ENCODE results near the gene HLA-DPB1.

HLA-DPB1 gene

GRCh38 chr6:33075568-33076405 lies at the start of gene HLA-DPB1:
TSS of gene HLA-DPB1 (plus strand) at chr6:33075990. CDS start at chr6:33076042, 52 bp downstream.
- peaks cover 40% of the 10 kb centered on the region for H3K4me1 Mint-ChIP-seq (ENCODE audit: low read depth)
- no peaks in the 10 kb centered on the region for H3K27me3 Mint-ChIP-seq
- peak within 1 kb of the TSS; percentile 92 for H3K4me3 Mint-ChIP-seq
- H3K9me3 Mint-ChIP-seq = no peaks in the 10 kb centered on the region
- intact Hi-C loops (cut with micrococcal nuclease) = loop anchor here (1.0 kb wide), 1 partner anchor 56 kb away; no protein-coding TSS in a partner anchor
- peaks cover 81% of the 10 kb centered on the region for H3K36me3 Mint-ChIP-seq (ENCODE audit: low read depth)
- peak within 1 kb of the TSS; percentile 89 for H3K27ac Mint-ChIP-seq

DNA sequence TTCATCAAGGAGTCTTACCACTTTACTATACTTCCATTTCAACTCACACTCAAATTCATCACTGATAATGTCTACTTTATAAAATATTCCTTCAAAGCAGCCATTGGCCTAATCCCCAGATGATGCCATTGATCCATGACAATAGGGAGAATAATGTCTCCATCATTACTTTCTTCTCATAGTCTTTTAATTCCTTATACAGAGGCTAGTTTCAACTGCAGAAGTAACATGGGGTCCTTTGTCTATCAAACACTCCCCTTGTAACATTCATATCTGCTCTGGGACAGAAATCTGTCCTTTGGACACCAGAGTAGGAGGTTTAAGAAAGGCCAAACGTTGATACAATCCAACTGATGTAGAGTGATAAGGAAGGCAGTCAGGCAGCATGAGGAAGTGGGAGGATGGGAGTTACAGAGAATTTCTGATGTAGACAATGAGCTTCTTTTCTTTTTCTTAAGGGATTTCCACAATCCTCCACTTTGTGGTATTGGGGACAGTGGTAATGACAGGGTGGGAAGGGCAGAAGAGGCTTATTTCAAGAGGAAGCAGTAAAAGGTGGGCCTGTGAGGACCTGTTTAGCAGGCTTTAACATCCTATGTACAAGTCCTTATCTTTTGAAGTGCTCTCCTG lies 47.5 kb upstream of the HLA-DPB1 start:
- Mint-ChIP-seq H3K4me1 (ENCODE audit: low read depth) (peaks cover 53% of the 10 kb centered on the region), H3K36me3 (ENCODE audit: low read depth) (no peaks in the 10 kb centered on the region), H3K27ac (peak overlapping the region; percentile 98), H3K9me3 (no peaks in the 10 kb centered on the region), H3K4me3 (peak overlapping the region; percentile 26), H3K27me3 (no peaks in the 10 kb centered on the region)
- intact Hi-C loops (cut with micrococcal nuclease) = loop anchor here (2.0 kb wide), 2 partner anchors 14 to 44 kb away; partner anchors contain the start of gene HLA-DPA1

DNA sequence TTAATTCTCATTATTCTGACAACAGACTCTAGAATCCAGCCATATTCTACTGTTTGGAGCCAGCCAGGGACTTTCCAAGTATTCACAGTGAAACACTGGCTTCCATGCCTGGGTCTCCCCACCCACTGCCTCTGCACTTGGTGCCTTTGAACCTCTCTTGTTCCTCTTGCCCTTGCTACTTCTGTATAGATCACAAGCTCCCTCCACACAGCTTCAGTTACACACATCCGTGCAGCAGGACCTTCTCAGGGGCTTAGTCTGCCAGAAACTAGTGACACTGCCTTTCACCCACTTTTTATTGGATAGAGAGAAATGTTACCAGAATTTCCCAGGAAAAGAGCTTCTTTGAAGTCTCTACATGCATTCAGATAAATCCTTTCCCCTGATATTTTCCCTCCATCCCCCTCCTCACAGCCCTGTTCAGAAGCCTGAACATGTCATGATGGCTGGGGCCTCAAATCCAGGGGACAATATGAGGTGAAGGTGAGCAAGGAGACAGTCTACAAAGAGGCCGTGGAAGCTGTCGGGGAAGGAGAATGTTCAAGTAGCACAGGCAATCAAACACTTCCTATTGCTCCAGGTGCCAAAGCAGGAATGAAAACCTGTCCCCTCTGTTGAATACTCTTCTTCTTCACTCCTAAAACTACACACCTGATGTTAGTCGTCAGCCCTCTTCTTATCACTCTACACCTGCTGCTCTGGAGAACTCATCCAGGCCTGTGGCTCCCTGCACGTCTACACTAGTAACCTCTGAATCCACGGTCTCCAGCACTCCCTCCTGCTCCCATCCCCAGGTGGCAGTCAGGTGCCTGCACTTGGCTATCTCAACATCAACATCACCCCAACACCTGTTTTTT lies 46.2 kb upstream of the HLA-DPB1 start:
- Mint-ChIP-seq H3K27me3 (no peaks in the 10 kb centered on the region), H3K9me3 (peaks cover 6% of the 10 kb centered on the region), H3K4me3 (peak overlapping the region; percentile 65), H3K4me1 (ENCODE audit: low read depth) (peaks cover 48% of the 10 kb centered on the region), H3K27ac (peak overlapping the region; percentile 98), H3K36me3 (ENCODE audit: low read depth) (peaks cover 4% of the 10 kb centered on the region)
- intact Hi-C loops (cut with micrococcal nuclease) = loop anchor here (1.0 to 2.0 kb wide), 3 partner anchors 10 to 43 kb away; partner anchors contain the start of gene HLA-DPA1

DNA sequence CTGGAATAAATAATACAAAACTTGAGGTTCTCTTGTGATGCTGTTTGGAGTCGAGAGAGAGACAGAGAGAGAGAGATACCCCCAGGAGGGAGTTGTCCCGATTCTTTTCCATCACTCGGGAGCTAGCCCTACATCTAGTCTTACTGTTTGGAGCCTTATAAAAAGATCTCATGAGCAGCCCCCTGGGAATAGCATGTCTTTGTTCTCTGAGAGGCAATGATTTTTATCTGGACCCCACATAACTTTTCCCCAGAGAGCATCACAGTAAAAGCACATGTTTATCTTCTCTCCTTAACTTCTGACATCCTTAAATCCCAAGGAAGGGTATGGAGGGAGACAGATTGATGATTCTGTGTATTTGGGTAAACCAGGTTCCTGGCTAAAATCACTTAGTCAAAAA lies 45.5 kb upstream of the HLA-DPB1 start:
- Mint-ChIP-seq H3K27ac (peak overlapping the region; percentile 98), H3K36me3 (ENCODE audit: low read depth) (peaks cover 11% of the 10 kb centered on the region), H3K27me3 (no peaks in the 10 kb centered on the region), H3K4me3 (peak overlapping the region; percentile 65), H3K4me1 (ENCODE audit: low read depth) (peaks cover 43% of the 10 kb centered on the region), H3K9me3 (peaks cover 13% of the 10 kb centered on the region)
- intact Hi-C loops (cut with micrococcal nuclease) = no loop called here

- Mint-ChIP-seq H3K4me1 (ENCODE audit: low read depth) (peaks cover 22% of the 10 kb centered on the region), H3K9me3 (peaks cover 25% of the 10 kb centered on the region), H3K27me3 (no peaks in the 10 kb centered on the region), H3K27ac (peak overlapping the region; percentile 75), H3K4me3 (no peak overlapping the region), H3K36me3 (ENCODE audit: low read depth) (peaks cover 16% of the 10 kb centered on the region)
- intact Hi-C loops (cut with micrococcal nuclease) = no loop called here
Measured at GRCh38 chr6:33034554-33034953, 41.2 kb upstream of the HLA-DPB1 start.

DNA sequence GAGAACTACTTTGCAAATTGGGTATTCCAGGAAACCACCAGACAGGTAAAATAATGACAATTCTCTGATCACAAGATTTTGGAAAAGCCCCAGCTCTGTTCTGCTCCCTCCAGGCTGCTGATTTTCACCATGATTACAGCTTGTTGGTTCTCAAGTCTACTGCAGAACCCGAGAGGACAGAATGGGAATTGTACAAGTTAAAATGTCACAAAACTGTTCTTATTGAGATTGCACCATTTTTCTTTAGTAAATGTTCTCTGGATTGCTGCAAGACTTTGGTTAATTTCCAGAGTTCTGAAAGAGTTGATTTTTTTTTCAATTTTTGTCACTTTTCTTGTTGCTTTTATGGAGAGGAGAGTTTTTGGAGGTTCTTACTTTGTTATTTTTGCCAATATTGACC lies 39.3 kb upstream of the HLA-DPB1 start:
- H3K36me3 Mint-ChIP-seq (ENCODE audit: low read depth) = peaks cover 16% of the 10 kb centered on the region

GRCh38 chr6:33040157-33040556 lies 35.6 kb upstream of the HLA-DPB1 start:
- H3K27me3 Mint-ChIP-seq = no peaks in the 10 kb centered on the region
- no peaks in the 10 kb centered on the region for H3K4me1 Mint-ChIP-seq (ENCODE audit: low read depth)
- H3K4me3 Mint-ChIP-seq = no peak overlapping the region
- intact Hi-C loops (cut with micrococcal nuclease) = no loop called here
- peaks cover 13% of the 10 kb centered on the region for H3K9me3 Mint-ChIP-seq
- peak overlapping the region; percentile 21 for H3K27ac Mint-ChIP-seq
- peaks cover 6% of the 10 kb centered on the region for H3K36me3 Mint-ChIP-seq (ENCODE audit: low read depth)

More for the DNA sequence above, 39.3 kb upstream of the HLA-DPB1 start:
- H3K27me3 Mint-ChIP-seq = no peaks in the 10 kb centered on the region
- H3K4me3 Mint-ChIP-seq = no peak overlapping the region
- no peak overlapping the region for H3K27ac Mint-ChIP-seq
- H3K9me3 Mint-ChIP-seq = peaks cover 25% of the 10 kb centered on the region
- intact Hi-C loops (cut with micrococcal nuclease) = no loop called here
- peaks cover 11% of the 10 kb centered on the region for H3K4me1 Mint-ChIP-seq (ENCODE audit: low read depth)

GRCh38 chr6:33049323-33050013 lies 26.3 kb upstream of the HLA-DPB1 start:
- peak overlapping the region; percentile 75 for H3K27ac Mint-ChIP-seq
- peaks cover 32% of the 10 kb centered on the region for H3K4me1 Mint-ChIP-seq (ENCODE audit: low read depth)
- no peaks in the 10 kb centered on the region for H3K36me3 Mint-ChIP-seq (ENCODE audit: low read depth)
- no peak overlapping the region for H3K4me3 Mint-ChIP-seq
- intact Hi-C loops (cut with micrococcal nuclease) = no loop called here
- no peaks in the 10 kb centered on the region for H3K9me3 Mint-ChIP-seq
- peaks cover 4% of the 10 kb centered on the region for H3K27me3 Mint-ChIP-seq

GRCh38 chr6:33050014-33050810 lies 25.6 kb upstream of the HLA-DPB1 start:
- Mint-ChIP-seq H3K9me3 (no peaks in the 10 kb centered on the region), H3K36me3 (ENCODE audit: low read depth) (no peaks in the 10 kb centered on the region), H3K4me3 (no peak overlapping the region), H3K27ac (peak overlapping the region; percentile 75), H3K4me1 (ENCODE audit: low read depth) (peaks cover 32% of the 10 kb centered on the region), H3K27me3 (peaks cover 4% of the 10 kb centered on the region)
- intact Hi-C loops (cut with micrococcal nuclease) = no loop called here

- no peaks in the 10 kb centered on the region for H3K36me3 Mint-ChIP-seq (ENCODE audit: low read depth)
- H3K27me3 Mint-ChIP-seq = no peaks in the 10 kb centered on the region
- no peaks in the 10 kb centered on the region for H3K9me3 Mint-ChIP-seq
- intact Hi-C loops (cut with micrococcal nuclease) = no loop called here
- no peak overlapping the region for H3K4me3 Mint-ChIP-seq
- peaks cover 32% of the 10 kb centered on the region for H3K4me1 Mint-ChIP-seq (ENCODE audit: low read depth)
- no peak overlapping the region for H3K27ac Mint-ChIP-seq
Measured at GRCh38 chr6:33052627-33053026, 23.2 kb upstream of the HLA-DPB1 start.

GRCh38 chr6:33053230-33053629 lies 22.6 kb upstream of the HLA-DPB1 start:
- peaks cover 38% of the 10 kb centered on the region for H3K4me1 Mint-ChIP-seq (ENCODE audit: low read depth)
- no peaks in the 10 kb centered on the region for H3K36me3 Mint-ChIP-seq (ENCODE audit: low read depth)
- H3K9me3 Mint-ChIP-seq = peaks cover under 1% of the 10 kb centered on the region
- H3K27me3 Mint-ChIP-seq = no peaks in the 10 kb centered on the region
- no peak overlapping the region for H3K27ac Mint-ChIP-seq
- no peak overlapping the region for H3K4me3 Mint-ChIP-seq
- intact Hi-C loops (cut with micrococcal nuclease) = no loop called here

DNA sequence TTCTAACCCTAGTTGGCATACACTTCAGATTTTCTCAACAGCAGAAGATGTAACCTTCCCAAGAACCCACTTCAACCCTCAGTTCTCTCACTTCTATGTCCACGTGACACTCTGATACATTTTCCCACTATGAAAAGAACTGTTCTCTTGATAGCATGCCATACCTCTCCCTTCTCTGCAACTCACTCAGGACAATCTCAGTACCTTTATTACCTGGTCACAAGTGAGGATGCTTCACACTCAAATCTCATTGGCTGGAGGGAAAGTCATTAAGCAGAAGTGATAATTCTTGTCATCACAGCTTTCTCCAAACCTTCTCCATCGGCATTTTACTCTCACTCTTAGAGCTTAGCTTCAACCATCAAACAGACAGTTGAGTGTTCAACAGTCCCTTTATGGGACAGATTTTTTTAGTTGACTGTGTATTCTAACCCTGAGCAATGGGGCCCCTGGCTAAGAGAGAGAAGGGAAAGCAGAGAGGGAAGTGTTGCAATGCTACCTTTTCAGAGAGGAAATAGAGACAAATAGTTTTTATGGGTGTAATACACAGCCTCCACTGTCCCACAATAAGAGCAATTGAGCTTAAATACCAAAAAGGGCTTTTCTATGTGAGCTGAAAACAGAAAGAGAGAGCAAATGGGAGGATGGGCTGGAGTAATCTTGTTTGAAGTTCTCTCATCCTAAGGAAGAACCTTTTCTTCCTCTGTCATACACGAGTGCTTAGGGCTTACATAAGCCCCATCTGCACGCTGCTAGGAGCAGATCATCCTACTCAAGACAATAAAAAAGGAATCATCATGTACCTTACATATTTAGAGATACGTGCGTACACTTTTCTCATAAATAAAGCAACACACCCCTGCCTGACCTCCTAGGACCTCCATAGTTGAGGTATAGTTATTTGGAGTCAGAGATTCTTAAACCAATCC lies 18.3 kb upstream of the HLA-DPB1 start:
- peaks cover 15% of the 10 kb centered on the region for H3K9me3 Mint-ChIP-seq
- no peak overlapping the region for H3K4me3 Mint-ChIP-seq
- peaks cover 6% of the 10 kb centered on the region for H3K36me3 Mint-ChIP-seq (ENCODE audit: low read depth)
- peak overlapping the region; percentile 82 for H3K27ac Mint-ChIP-seq
- peaks cover 26% of the 10 kb centered on the region for H3K4me1 Mint-ChIP-seq (ENCODE audit: low read depth)
- intact Hi-C loops (cut with micrococcal nuclease) = no loop called here
- H3K27me3 Mint-ChIP-seq = no peaks in the 10 kb centered on the region
